ENCODE measurements around the gene AFTPH. TPM values are rescaled to one million over a fixed set of nuclear protein-coding genes. Genes with fewer than 3 reads are reported as not detected.
A peak's percentile ranks its signal among the peaks of the same experiment; 100 is the strongest.

The AFTPH gene
- total and polyA plus RNA-seq, 3 donors from 2014 or later = 38.7 to 56.1 (median 43.9) TPM

DNA sequence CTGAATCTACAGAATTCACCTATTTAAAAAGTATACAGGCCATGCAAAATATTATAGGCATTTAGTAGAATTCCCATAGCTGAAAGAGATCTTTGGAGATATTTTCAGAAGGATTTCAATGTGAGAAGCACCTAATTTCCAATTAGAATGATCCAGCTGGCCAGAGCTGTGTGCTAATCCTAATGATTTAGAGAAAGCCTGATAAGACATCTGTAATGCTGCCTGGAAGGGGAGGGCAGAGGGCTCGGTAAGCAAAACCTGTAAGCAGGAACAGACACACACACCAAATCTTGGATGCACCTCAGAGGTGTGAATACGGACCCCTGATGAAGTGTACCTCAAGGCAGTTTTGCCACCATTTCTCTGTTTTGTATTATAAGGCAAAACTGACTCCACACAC, 115.6 kb downstream of the AFTPH start:
- Histone ChIP-seq H3K36me3 (ENCODE audit: low read depth, missing control alignments) (no peaks in the 10 kb centered on the region), H3K4me1 (peaks cover 47% of the 10 kb centered on the region), H3K27ac (peak overlapping the region in 1 of 2 donors; percentile 73), H3K9me3 (no peaks in the 10 kb centered on the region), H3K4me3 (no peak overlapping the region), H3K27me3 (no peaks in the 10 kb centered on the region)
- no peak for TF ChIP-seq POLR2A (IDR thresholded peaks at IDR 0.05)
- TF ChIP-seq, protein P1, sequence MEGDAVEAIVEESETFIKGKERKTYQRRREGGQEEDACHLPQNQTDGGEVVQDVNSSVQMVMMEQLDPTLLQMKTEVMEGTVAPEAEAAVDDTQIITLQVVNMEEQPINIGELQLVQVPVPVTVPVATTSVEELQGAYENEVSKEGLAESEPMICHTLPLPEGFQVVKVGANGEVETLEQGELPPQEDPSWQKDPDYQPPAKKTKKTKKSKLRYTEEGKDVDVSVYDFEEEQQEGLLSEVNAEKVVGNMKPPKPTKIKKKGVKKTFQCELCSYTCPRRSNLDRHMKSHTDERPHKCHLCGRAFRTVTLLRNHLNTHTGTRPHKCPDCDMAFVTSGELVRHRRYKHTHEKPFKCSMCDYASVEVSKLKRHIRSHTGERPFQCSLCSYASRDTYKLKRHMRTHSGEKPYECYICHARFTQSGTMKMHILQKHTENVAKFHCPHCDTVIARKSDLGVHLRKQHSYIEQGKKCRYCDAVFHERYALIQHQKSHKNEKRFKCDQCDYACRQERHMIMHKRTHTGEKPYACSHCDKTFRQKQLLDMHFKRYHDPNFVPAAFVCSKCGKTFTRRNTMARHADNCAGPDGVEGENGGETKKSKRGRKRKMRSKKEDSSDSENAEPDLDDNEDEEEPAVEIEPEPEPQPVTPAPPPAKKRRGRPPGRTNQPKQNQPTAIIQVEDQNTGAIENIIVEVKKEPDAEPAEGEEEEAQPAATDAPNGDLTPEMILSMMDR (IDR thresholded peaks at IDR 0.05) = no peak
- intact Hi-C loops (cut with DNase I; ENCODE audit: low total_unique reads) = no loop called here
- WGBS, 2 donors = 73 to 94% methylated on average over 2 of the region's 2 CpGs
- no peak for DNase-seq

DNA sequence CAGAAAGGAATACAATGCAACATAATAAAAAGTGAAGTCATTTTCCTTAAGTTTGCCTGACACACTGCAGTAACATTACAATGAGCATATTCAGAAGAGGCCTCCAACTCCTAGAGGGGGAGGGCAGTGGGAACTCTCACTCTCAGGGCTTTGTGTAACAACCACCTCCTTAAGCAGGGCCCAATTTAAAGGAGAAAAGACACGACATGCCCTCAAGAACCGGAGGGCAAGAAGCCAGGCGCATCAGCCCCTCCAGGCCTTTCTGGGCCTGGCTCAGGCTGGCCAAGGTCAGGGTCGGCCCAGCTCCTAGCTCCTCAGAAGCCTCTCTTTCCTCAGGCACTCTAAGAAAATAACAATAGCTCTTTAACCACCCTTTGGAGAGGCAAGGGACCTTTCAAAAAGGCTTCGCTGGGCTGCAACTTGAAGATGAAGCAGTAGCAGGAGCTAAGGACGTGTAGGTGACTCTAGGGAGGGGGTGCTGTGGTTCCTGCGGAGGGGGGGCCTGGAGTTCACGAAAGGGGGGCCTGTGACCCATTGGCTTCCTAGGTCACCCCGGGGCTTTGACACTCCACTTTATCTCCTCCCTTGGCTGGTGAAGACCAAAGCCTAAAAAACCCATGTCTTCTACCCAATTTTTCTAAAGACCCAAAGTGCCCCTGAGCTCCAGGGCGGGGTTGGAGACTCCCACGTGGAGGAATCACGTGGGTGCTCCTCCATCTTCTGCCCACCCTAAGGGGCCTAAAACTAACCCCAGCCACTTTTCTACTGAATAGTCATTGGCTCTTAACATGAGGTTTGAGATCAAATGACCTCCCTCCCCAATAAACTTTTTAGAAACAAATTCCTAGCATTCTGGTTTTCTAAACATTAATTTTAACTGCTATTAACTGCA, 116.3 kb downstream of the AFTPH start:
- peaks cover 52% of the 10 kb centered on the region for H3K4me1 ChIP-seq
- 57 to 72% methylated on average over 11 to 12 of the region's 12 CpGs for WGBS, 2 donors
- peak overlapping the region; percentile 52 to 73 for H3K27ac ChIP-seq
- DNase-seq = peak; percentile 67
- no peaks in the 10 kb centered on the region for H3K9me3 ChIP-seq
- H3K4me3 ChIP-seq = no peak overlapping the region
- no peaks in the 10 kb centered on the region for H3K27me3 ChIP-seq
- intact Hi-C loops (cut with DNase I; ENCODE audit: low total_unique reads) = no loop called here
- TF ChIP-seq, protein P1 (IDR thresholded peaks at IDR 0.05) = no peak
- no peak for TF ChIP-seq POLR2A (IDR thresholded peaks at IDR 0.05)
- H3K36me3 ChIP-seq (ENCODE audit: low read depth, missing control alignments) = no peaks in the 10 kb centered on the region

DNA sequence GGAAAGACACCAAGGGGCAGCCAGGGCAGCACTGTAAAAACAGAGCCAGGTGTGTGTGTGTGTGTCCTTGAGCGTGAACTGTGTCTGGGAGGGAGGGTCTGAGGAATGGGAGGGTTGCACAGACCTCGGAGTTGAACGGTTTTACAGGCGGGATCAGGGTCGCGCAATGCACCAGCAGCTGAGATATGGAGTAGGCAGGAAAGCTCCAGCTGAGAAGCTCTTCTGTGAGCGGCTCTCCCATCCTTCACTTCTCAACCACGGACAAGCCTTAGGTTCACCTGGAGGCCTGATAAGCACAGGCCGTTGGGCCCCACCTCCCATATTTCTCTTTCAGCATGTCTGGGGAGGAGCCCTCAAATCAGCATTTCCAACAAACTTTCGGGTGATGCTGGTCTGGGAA, 117.5 kb downstream of the AFTPH start:
- Histone ChIP-seq H3K4me3 (no peak overlapping the region), H3K9me3 (no peaks in the 10 kb centered on the region), H3K4me1 (peaks cover 63% of the 10 kb centered on the region), H3K36me3 (ENCODE audit: low read depth, missing control alignments) (no peaks in the 10 kb centered on the region), H3K27me3 (no peaks in the 10 kb centered on the region), H3K27ac (peak overlapping the region; percentile 29 to 73)
- intact Hi-C loops (cut with DNase I; ENCODE audit: low total_unique reads) = no loop called here
- TF ChIP-seq POLR2A (IDR thresholded peaks at IDR 0.05) = no peak
- TF ChIP-seq, protein P1 (IDR thresholded peaks at IDR 0.05) = no peak
- DNase-seq = no peak
- 52 to 75% methylated on average over 10 of the region's 10 CpGs for WGBS, 2 donors

Small RNAs within 50 kb of the gene (microRNA-seq; reads per million reads assigned to microRNA genes)
- 0 reads per million in 2 donors for gene MIR4434 (ENCODE audit: borderline number of aligned reads in 2 of 2, borderline replicate concordance in 1 of 2)

Small RNAs within 50 kb of the gene (small RNA-seq; reads per million reads assigned to genes)
- 0 reads per million in 2 donors for gene RNU6-100P

Other genes starting within 250 kb of the AFTPH start
- 10 to 100 TPM; 10.8 to 13.4 TPM for gene LGALSL, start 70.2 kb upstream of the AFTPH start, total RNA-seq
- gene LGALSL, start 70.2 kb upstream of the AFTPH start, polyA plus RNA-seq (ENCODE audit: insufficient read depth, low read depth, low replicate concordance) = 11.3 TPM
- gene SERTAD2, start 129.6 kb downstream of the AFTPH start, total RNA-seq = 10 to 100 TPM; 41.4 to 41.7 TPM
- 24.8 TPM for gene SERTAD2, start 129.6 kb downstream of the AFTPH start, polyA plus RNA-seq (ENCODE audit: insufficient read depth, low read depth, low replicate concordance)

Measured in testis (tissue), 3 donors.